ENCODE measurements around the gene RPS3. TPM values are rescaled to one million over a fixed set of nuclear protein-coding genes. Genes with fewer than 3 reads are reported as not detected.

RPS3 gene
- total RNA-seq, 1 donor from 2014 or later = 1,041 TPM

DNA sequence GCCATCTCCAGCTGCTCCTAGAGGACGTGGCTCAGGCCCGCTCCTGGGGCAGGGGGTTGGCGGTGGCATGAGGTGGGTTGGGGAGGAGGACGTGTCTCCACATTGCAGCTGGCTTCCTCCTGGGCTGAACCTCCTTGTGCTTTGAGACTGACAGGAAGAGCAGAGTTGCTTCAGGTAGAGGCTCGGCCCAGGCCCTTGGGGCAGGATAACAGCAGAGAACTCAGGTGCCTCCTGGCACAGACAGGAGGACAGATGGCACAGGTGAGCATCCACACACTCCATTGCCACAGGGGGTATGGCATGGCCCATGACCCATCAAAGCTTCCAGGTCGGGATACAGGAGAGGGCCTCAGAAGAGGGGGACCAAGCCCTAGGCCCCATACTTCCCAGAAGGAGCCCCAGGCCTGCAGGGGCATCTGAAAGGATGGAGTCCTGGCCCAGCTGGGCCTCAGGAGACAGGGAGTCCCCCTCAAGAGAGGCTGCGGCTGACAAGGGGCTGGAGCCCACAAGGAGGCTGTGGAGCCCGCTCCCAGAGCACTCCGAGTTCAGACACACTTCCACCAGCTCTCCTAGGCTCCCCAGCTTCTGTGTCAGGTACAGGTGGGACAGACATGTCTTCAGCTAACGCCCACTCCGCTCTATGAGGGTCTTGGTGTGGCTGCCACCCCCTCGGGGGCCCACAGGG, 35.7 kb downstream of the RPS3 start:
- DNase-seq (ENCODE audit: low read depth) = no peak

DNA sequence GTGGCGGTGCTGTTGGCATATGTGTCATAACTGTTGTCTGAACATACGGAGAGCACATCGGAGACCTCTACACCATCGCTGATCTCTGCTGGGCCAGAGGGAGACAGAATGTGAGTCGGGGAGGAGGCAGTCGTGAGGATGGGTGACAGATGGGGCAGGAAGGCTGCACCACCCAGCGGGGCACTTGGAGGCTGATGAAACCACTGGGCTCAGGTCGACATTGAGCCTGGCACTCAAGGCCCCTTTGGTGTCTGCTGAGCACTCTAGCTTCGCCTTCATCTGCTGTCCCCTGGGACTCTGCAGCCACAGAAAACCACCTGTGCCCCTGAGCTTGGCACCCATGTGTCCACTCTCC, 36.2 kb downstream of the RPS3 start:
- DNase-seq (ENCODE audit: low read depth) = no peak

DNA sequence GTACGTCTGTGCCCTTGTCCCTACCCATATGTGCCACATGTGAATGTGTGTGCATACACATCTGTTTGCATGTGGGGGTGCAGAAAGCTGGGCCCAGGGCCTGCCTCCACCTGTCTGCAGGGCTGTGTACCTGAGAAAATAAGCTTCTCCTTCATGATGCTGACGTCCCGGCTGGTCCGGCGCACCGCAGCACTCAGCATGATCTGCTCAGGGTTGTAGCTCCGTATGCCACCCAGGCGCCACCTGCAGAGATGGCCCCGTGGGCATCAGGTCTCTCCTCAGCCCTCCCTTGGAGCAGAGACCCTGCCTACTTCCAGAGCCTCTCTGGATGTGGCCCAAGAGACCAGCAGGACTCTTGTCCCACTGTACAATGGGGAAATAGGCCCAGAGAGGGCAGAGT, 37.5 kb downstream of the RPS3 start:
- no peak for DNase-seq (ENCODE audit: low read depth)

DNA sequence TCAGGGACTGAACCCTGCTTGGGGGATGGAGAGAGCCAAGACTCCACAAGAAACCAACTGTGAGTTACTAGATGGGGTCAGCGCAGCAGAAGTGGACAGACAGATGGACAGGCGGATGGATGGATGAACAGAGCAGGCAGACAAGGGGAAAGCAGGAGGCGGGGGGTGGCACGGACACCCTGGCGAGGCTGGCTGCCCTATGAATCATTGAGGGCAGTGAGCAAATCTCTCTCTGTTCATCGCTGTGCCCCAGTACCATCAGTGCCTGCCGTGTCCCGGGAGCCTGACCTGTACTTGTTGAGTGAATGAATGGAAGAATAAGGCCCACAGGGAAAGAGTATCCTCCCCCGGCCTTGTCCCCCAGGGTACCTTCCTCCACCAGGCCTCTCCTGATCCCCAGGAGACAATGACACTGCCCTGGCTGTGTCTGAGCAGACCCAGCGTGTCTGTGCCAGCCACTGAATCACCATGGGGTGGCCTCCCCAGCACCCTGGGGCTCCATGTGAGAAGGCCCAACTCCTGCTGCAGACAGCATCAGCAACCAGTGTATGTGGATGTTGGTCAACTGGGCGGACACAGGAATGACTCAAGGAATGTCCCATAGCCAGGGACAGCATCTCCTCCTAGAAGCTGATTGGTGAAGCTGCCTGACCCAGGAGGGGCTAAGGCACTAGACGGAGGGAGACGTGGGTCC, 38.8 kb downstream of the RPS3 start:
- no peak for DNase-seq (ENCODE audit: low read depth)

DNA sequence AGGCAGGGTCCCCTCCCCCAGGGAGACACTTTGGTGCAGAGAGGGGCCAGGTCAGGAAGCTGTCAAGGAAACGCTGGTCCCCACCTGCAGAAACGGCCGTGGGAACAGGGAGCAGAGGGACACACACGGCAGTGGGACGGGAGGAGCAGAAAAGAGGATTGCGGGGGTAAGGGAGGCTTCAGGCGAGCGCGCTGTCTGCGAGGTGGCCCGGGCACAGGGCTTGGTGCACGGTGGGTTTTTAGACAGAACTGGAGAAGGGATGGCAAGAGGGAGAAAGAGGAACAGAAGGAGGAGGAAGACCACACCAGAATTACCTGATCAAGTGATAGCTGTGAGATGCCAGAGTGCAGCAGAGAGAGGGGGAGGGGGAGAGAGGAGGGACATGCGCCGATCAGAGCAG, 39.7 kb downstream of the RPS3 start:
- DNase-seq (ENCODE audit: low read depth) = no peak

DNA sequence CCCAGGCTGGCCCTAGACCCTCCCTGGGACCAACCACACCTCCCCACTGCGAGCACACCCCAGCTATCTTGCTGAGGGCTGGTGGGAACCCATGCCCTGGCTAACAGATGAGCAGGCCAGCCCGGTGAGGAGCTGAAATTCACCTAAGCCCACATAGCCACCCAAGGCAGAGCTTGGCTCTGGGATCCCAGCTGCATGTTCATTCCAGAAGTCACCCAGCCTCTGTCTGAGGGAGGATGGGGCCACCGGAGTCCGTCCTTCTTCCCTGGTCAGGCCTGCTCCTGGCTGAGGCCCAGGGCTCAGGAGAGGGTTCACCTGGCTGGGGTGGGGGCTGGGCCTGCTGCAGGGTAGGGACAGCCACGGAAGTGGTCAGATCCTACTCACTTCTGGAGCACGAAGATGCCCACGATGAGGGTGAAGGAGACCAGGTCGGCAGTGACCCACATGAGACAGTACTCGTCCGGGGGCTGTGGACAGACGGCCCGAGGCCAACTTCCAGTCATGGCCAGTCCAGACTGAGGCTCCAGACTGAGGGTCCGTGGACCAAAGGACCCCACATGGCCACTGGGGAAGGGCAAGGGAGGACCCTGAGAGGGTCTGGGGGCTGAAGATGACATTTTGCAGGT, 40.3 kb downstream of the RPS3 start:
- no peak for DNase-seq (ENCODE audit: low read depth)

DNA sequence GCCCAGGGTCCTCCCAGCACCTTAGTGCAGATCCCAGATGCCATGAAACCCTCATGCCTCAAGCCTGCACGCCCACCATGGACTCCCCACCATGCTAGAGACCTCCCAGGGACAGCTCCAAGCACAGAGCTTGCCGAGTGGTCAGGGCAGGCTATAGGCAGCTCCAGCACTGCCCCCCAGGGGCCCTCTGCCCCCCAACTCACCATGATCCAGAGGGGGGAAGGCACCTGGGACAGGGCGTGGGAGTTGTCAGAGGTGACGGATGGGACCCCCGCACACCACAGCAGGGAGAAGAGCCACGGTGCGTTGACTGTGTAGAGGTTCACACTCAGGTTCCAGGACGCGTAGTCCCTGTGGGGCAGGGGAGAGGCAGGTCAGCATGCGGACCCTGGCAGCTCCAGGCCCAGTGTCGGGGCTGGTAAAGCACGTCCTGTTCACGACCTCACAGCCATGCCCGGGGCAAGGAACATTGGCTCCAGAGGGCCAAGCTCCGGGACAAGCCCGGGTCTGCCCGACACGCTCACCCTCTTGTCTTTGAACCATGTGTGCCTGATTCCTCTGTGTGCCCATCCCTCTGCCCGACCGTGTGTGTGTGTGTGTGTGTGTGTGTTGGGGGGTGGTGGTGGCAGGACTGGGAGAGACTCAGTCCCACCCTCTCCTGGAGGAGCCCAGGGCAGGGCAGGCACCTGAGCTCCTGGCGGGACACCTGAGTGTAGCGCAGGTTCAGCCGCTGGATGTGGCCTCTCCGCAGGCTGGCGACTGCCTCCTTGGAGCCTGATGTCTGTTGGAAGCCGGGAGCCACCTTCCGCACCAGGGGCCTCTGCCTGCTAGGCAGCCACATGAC, 41.9 kb downstream of the RPS3 start:
- DNase-seq (ENCODE audit: low read depth) = no peak

DNA sequence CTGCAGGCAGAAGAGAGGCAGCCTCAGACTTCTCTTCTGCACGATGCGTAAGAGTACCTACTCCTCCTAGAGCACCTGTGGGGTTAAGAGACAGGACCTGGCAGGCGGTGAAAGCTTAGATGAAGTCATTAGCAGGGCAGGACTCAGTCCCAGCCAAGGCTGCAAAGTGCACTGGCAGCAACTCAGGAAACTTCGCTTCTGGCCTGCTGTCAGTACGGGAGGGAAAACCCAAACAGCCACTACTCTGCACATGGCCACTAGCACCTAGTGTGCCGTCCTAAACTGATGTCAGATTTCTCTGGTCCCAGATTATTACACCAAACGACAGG, 42.5 kb downstream of the RPS3 start:
- no peak for DNase-seq (ENCODE audit: low read depth)

DNA sequence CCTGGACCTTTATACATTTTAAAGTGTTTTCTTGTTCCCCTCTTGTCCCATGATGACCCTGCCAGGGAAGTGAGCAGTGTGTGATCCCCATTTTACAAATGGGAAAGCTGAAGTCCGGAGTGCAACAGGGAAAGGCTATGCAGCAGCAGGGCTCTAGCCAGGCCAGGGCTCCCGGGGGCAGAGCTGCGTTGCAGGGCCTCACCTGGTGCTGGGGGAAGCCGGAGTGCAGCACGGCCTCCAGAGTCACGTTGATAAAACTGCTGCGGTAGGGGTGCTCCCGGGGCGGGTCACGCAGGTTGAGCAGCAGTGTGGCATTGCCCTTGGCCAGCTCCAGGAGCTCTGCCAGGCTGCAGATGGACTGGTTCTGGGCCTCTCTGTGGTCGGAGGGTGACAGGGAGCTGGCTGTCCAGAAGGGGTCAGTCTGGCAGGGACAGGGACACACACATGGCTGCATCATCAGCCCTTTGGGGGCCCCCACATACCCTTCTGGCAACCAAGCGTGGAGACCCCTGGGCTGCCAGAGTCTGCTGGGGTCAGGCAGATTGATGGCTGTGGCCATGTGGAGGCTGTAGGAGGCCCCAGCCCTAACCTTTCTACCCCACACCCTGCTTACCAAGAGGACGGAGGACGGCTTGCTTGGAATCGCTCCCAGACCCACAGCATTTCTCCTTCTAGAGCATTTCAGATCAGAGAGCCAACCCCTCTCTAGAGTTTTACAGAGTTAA, 43.0 kb downstream of the RPS3 start:
- DNase-seq (ENCODE audit: low read depth) = no peak

DNA sequence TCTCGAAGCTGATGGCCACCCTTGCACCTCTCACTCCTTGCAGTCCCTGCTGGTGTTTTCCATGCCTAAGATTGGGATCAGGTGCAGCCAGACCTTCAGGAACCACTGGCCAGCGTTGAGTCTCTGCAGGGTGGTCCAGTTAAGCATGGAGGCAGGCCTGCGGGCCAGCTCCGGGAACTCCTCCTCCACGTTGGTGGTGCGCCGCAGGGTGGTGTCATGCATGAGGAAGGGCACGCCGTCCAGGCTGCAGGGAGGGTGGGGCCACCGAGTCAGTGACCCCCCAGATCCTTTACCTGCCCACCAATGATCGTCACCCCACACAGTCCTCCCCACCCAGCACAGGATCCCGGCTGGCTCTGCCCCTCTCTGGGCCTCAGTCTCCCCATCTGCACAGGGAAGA, 43.7 kb downstream of the RPS3 start:
- no peak for DNase-seq (ENCODE audit: low read depth)

DNA sequence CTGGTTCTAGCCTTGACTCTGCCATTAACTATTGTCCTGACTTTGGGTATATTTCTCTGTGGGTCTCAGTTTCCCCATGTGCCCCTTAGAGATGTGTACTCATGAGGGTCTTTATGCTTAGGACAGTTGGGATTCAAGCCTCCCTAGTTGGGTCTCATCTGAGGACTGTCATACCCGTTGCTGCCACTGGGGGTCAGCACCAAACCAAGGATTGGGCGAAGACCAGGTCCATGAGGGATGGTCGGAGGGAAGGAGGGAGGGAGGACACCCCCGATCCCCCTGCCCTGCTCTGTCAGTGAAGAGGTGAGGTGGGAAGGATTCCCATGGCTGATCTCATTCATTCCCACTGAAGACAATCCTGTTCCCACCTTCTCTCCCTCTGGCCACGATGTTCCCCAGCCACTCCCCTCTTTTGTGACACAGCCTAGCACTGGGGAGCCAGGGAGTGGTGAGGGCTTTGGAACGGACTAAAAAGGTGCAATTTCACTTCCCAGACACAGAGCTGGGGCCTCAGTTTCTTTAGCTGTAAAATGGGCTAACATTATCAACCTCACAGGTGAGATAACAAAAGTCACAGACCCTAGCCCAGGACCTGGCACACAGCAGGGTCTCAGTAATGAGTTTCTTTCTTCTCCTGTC, 46.1 kb downstream of the RPS3 start:
- DNase-seq (ENCODE audit: low read depth) = no peak

DNA sequence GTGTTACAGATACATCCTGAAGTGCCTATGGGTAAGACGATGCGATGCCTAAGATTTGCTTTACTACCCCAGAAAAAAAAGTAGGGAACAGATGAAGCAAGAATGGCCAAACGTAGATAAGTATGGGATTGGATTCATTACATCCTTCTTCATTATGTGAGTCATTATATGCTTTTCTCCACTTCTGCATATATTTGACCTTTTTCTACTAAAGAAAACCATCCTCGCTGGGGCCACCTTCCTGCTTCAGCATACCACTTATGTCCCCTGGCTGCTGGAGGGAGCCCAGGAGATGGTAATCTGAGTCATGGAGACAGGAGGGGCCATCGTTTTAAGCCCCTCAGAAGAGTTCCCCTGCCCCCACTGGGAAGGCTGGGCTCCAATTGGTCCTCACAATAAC, 48.1 kb downstream of the RPS3 start:
- DNase-seq (ENCODE audit: low read depth) = no peak

DNA sequence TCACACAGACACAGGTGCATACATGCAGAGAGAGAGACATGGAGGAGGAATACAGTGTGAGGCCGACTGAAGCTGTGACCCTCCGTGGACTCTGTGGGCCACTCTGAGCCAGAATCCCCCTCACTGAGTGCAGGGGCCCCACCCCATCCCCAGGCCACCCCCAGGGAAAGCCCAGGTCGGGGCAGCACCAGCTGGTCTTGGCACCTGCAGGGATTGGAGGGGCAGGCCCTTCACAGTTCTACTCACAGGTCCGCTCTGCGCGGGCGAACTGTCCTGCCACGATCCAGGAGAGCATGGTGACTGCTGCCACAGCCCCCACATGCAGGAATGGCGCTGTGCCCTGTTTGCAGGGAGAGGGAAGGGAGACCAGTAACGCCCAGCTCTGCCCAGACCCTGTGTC, 50.0 kb downstream of the RPS3 start:
- DNase-seq (ENCODE audit: low read depth) = no peak

DNA sequence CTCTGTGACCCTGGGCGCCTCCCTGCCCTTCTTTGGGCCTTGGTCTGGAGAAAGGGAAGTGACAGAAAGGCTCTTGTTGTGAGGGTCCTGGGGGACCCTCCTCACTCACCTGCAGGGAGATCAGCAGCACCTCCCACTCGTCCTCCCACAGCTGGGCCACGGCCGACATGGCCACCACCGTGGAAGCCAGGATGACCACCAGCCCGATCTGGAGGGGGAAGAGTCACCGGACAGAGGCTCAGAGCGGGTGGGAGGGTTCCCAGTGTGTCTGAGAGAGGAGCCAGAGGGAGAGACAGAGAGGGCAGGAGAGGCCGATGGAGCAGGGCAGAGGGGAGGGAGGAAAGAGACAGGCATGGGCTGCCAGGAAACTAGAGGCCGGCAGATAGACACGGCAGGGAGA, 50.5 kb downstream of the RPS3 start:
- DNase-seq (ENCODE audit: low read depth) = no peak

DNA sequence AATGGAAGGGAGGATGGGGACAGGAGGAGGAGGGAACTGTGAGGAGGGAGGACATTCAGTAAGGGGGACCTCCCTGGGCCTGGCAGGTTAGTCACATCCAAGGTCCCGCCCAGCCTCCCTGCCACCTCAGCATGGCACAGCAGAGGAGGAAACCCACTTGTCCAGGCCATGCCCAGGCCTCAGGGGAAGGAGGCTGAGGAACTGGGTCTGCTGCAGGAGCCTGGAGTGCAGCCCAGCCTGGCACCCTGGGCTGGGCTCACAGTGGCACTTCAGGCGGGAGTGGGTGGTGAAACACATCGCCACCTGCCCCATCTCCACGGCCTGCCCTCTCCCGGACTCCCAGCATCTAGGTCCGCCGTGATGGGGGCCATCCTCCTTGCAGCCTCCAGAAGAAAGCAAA, 50.9 kb downstream of the RPS3 start:
- no peak for DNase-seq (ENCODE audit: low read depth)

DNA sequence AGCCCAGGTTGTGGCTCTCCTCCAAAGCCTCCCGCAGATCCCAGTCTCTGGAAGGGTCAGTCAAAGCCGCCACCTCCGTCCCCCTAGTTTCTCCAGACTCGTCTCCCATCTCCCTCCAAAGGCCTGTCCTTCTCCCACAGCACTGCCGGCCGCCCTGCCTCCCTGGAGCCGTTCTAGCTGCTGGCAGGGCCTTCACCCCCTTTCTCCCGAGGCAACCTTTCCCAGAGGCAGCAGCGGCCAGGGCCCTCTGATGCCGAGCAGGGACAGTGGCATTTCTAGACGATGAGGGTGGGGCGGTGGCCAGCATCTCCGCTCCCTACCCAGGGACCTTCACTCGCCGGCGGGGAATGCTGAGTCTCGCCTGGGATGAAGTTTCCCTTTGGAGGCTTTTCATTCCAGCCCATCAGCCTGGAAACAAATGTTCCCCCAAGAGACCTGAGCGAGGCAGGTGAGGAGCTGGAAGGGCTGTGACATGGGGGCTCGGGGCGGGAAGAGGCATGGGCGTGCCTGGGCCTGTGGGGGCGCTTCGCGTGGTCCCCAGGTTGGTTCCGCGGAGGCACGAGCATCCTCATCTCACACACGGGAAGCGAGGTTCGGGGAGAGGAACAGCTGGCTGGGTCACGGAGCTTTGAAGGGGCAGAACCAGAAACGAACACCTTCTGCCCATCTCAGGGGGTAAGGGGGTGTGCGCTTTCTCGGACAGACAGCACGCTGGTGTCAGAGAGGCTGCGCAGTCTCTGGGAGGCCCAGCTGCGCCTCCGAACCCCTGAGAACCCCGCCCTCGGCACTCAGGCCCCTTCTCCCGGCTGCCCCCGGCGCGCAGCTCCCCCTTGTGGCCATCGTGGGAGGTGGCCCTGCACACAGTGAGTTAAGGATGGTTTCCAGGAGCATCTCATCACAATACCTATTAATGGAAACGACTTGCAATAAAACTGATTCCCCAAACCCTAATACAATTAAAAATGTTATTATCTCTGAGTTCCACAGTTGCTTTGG, 51.8 kb downstream of the RPS3 start:
- DNase-seq (ENCODE audit: low read depth) = no peak

DNA sequence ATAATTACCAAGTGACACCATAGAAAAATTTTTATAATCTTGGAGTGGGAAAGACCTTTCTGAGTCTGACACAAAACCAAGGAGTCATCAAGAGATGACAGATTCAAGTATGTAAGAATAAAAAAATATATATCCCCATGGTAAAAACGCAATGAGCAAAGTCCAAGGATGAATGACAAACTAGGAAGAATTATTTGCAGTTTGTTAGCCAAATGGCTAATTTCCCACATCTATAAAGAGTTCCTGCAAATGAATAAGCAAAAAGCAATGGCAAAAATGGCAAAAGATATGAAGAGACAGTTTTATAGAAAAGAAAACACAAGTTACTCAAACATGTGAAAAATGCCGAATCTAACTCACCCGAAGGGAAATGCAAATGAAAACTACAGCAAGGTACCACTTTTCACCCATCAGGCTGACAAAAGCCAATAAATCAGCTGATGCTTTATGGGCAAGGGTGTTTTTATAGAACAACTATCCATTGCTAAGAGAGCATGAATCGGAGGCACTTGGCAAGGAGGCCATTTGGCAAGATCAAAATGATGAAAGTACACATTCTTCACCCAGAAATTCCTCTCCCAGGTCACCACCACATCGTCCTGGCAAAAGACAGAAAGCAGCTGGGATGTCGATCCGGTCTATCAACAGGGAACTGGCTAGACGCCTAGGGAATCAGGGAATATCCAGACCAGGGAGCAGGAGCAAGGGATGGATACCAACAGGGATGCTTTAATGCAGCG, 54.8 kb downstream of the RPS3 start:
- peak; percentile 26 for DNase-seq (ENCODE audit: low read depth)

DNA sequence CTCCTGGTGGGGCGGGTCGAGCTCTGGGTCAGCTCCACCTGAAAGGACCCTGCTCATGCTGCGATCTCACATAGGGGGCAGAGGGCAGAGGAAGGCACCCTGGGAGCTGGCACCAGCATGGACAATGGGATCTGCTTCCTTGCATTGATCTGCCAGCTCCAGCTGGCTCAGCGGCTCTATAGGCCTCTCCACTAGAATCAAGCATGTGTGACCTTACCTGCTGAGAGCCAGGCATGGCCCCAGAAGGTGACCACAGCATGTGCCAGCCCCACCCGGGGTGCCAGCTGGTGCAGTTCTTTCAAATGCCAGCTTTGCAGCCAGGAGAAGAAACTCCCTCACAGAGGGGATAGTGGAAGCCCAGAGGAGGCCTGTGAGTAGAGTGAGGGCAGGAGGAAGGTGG, 55.7 kb downstream of the RPS3 start:
- no peak for DNase-seq (ENCODE audit: low read depth)

Measured in renal cortical epithelial cell (primary cell).